ENCODE data around the gene SCGB1C1. TPM values are rescaled to one million over a fixed set of nuclear protein-coding genes. Genes with fewer than 3 reads are reported as not detected.

SCGB1C1 gene
- total and polyA plus RNA-seq, 4 donors = not detected

- ATAC-seq (ENCODE audit: insufficient read depth, low FRiP score) (no peak), DNase-seq (no peak)
- Histone ChIP-seq H3K4me3 (no peak overlapping the region), H3K36me3 (ENCODE audit: control insufficient read depth in 4 of 4, insufficient read depth in 4 of 4, low read length in 4 of 4) (peaks cover 0 to 15% (median 12%) of the 10 kb centered on the region in 4 donors), H3K4me1 (ENCODE audit: control insufficient read depth in 5 of 5, insufficient read depth in 5 of 5, low read length in 5 of 5) (peaks cover 0 to 4% (median 0%) of the 10 kb centered on the region in 5 donors), H3K27ac (ENCODE audit: low read depth in 1 of 2, low read length in 1 of 2) (no peak overlapping the region), H3K9ac (ENCODE audit: insufficient read depth in 1 of 2, low read length in 2 of 2) (no peak overlapping the region), H3K9me3 (ENCODE audit: control insufficient read depth in 4 of 4, insufficient read depth in 3 of 4, low read length in 3 of 4) (no peaks in the 10 kb centered on the region), H3K27me3 (ENCODE audit: control insufficient read depth in 3 of 3, insufficient read depth in 3 of 3, low read length in 2 of 3) (no peaks in the 10 kb centered on the region)
- TF ChIP-seq, protein P1, sequence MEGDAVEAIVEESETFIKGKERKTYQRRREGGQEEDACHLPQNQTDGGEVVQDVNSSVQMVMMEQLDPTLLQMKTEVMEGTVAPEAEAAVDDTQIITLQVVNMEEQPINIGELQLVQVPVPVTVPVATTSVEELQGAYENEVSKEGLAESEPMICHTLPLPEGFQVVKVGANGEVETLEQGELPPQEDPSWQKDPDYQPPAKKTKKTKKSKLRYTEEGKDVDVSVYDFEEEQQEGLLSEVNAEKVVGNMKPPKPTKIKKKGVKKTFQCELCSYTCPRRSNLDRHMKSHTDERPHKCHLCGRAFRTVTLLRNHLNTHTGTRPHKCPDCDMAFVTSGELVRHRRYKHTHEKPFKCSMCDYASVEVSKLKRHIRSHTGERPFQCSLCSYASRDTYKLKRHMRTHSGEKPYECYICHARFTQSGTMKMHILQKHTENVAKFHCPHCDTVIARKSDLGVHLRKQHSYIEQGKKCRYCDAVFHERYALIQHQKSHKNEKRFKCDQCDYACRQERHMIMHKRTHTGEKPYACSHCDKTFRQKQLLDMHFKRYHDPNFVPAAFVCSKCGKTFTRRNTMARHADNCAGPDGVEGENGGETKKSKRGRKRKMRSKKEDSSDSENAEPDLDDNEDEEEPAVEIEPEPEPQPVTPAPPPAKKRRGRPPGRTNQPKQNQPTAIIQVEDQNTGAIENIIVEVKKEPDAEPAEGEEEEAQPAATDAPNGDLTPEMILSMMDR (IDR thresholded peaks at IDR 0.05; ENCODE audit: control extremely low read depth, extremely low read depth) = no peak
- WGBS, 2 donors = 94 to 97% methylated on average over 7 to 8 of the region's 9 CpGs
These were observed 31.0 kb downstream of the SCGB1C1 start for GRCh38 chr11:223884-224283.

DNA sequence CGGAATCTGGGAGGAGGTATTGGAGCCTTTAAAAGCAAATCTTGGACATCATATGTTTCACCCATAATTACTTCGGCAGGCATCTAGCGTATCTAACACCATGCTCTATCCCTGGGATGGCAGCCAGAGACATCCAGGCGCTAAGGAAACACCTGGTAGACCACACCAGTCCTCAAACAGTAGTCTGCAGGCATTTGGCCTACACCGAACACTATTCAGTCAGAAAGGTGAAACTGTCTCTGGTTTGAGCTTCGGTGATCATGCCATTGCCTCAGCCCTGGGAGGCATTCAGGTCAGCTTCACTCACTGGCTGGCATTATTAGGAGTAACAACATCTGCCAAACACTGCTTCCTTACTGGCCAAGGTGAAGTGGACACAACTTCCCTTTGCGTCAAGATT, 31.5 kb downstream of the SCGB1C1 start:
- peaks cover 0 to 4% (median 0%) of the 10 kb centered on the region in 5 donors for H3K4me1 ChIP-seq (ENCODE audit: control insufficient read depth in 5 of 5, insufficient read depth in 5 of 5, low read length in 5 of 5)
- H3K36me3 ChIP-seq (ENCODE audit: control insufficient read depth in 4 of 4, insufficient read depth in 4 of 4, low read length in 4 of 4) = peaks cover 0 to 16% (median 10%) of the 10 kb centered on the region in 4 donors
- no peak for DNase-seq
- no peak overlapping the region for H3K27ac ChIP-seq (ENCODE audit: low read depth in 1 of 2, low read length in 1 of 2)
- no peak overlapping the region for H3K4me3 ChIP-seq
- H3K27me3 ChIP-seq (ENCODE audit: control insufficient read depth in 3 of 3, insufficient read depth in 3 of 3, low read length in 2 of 3) = no peaks in the 10 kb centered on the region
- TF ChIP-seq, protein P1 (IDR thresholded peaks at IDR 0.05; ENCODE audit: control extremely low read depth, extremely low read depth) = no peak
- H3K9ac ChIP-seq (ENCODE audit: insufficient read depth in 1 of 2, low read length in 2 of 2) = no peak overlapping the region
- no peaks in the 10 kb centered on the region for H3K9me3 ChIP-seq (ENCODE audit: control insufficient read depth in 4 of 4, insufficient read depth in 3 of 4, low read length in 3 of 4)
- ATAC-seq (ENCODE audit: insufficient read depth, low FRiP score) = no peak
- WGBS, 2 donors = 86 to 89% methylated on average over 7 of the region's 7 CpGs

DNA sequence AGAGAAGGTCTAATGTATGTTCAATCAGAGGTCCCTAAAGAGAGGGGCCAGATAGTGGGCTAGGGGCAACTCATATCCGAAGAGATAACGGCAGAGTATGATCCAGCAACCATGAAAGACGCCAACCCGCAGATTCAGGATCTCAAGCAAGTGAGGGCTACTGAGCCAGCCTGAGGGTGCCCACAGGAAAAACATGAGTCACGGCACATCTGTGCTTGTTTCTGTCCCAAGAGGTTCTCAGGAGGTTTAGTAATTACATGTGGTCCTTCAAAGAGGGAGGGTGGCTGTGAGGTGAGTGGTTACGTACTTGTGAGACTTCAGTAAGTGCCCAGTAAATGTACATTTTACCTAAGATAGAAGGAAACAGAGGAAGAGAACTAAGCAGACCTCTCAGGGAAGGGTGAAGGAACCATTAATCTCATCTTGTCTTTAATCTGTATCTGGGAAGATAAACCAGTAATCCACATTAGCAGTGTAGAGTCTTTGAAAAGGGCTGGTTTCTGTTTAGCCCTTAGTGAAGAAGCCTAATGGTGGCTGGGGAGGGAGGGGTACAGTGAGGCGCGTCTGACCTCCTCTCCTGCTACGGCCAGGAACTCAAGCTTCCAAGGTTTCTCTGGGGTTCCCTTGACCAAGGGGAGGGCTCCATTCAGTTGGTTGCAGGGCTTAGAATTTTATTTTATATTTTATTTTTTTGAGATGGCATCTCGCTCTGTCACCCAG, 33.0 kb downstream of the SCGB1C1 start:
- peak overlapping the region in 1 of 2 donors; percentile 74 for H3K27ac ChIP-seq (ENCODE audit: low read depth in 1 of 2, low read length in 1 of 2)
- no peak overlapping the region for H3K9ac ChIP-seq (ENCODE audit: insufficient read depth in 1 of 2, low read length in 2 of 2)
- TF ChIP-seq, protein P1 (IDR thresholded peaks at IDR 0.05; ENCODE audit: control extremely low read depth, extremely low read depth) = no peak
- peaks cover 0 to 20% (median 10%) of the 10 kb centered on the region in 4 donors for H3K36me3 ChIP-seq (ENCODE audit: control insufficient read depth in 4 of 4, insufficient read depth in 4 of 4, low read length in 4 of 4)
- WGBS, 2 donors = 79 to 95% methylated on average over 10 of the region's 10 CpGs
- no peaks in the 10 kb centered on the region for H3K9me3 ChIP-seq (ENCODE audit: control insufficient read depth in 4 of 4, insufficient read depth in 3 of 4, low read length in 3 of 4)
- no peaks in the 10 kb centered on the region for H3K27me3 ChIP-seq (ENCODE audit: control insufficient read depth in 3 of 3, insufficient read depth in 3 of 3, low read length in 2 of 3)
- ATAC-seq (ENCODE audit: insufficient read depth, low FRiP score) = peak; percentile 51
- H3K4me1 ChIP-seq (ENCODE audit: control insufficient read depth in 5 of 5, insufficient read depth in 5 of 5, low read length in 5 of 5) = peaks cover 0 to 4% (median 0%) of the 10 kb centered on the region in 5 donors
- no peak for DNase-seq
- H3K4me3 ChIP-seq = no peak overlapping the region
